HEK293T (cell line): ENCODE results near the gene HDAC5.

Source experiments
- FOXM1 ChIP-seq: fragments of 450-650 bp; IDR thresholded peaks from 2 replicates; pipeline ENCODE4 v1.6.1; 2017; ENCODE audit warnings: mild to moderate bottlenecking, borderline replicate concordance
- SP1 ChIP-seq: fragments of 450-650 bp; IDR thresholded peaks from 2 replicates; pipeline ENCODE4 v1.6.1; 2017
- SUZ12 ChIP-seq: fragments of 450-650 bp; IDR thresholded peaks from 2 replicates; pipeline ENCODE4 v1.6.1; 2016; ENCODE audit warnings: mild to moderate bottlenecking

- TF ChIP-seq SP1 (no peak), SUZ12 (no peak), FOXM1 (peak; percentile 32; the same call in 1 of the 2 replicates)
Observed at GRCh38 chr17:44110823-44111633, 12.4 kb downstream of the HDAC5 start.
